GM19452 (cell line): Measurements from ENCODE around the gene TIFAB.

ENCODE experiments used
- ATAC-seq: cut with Tn5 transposase; IDR thresholded peaks from one replicate; pipeline ENCODE4 v1.9.1; 2021; ENCODE audit not compliant: unreplicated experiment

Gene TIFAB

GRCh38 chr5:135460246-135461033 lies 8.3 kb upstream of the TIFAB start:
- ATAC-seq, result no peak

DNA sequence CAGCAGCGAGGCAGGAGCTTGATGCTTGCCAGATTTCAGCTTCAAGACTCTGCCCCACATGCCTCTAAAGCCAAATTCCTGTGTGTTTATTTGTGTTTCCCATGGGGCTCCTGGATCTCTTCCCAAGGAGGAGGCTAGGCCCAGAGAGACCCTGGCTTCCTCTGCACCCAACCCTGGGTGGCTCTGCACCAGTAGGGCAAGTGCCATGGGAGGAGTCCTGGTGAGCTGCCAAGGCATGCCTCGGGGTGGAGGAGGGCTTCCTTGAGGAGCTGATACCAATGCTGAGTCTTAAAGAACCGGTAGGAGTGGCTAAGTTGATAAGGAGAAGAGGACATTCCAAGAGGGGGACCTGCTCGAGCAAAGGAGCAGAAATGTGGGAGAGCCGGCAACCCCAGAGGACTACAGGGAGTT lies 6.8 kb upstream of the TIFAB start:
- ATAC-seq, result no peak

DNA sequence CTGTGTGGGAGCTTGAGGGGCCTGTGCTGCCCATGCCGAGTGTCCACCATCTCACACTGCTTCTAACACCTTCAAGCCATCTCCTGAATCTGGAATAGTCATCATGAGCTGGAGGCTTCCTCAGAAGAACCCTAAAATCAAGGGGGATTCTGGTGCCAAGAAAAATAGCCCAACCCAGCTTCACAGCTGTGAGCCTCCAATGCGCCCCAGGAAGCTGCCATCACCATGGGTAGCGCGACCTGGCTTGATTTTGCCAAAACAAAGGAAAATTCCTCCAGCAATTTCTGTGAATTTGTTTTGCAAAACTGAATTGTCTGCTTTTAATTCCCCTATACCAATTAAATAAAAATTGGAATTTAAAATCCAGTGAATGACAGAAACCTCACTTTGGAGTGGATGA lies 6.2 kb upstream of the TIFAB start:
- no peak for ATAC-seq

DNA sequence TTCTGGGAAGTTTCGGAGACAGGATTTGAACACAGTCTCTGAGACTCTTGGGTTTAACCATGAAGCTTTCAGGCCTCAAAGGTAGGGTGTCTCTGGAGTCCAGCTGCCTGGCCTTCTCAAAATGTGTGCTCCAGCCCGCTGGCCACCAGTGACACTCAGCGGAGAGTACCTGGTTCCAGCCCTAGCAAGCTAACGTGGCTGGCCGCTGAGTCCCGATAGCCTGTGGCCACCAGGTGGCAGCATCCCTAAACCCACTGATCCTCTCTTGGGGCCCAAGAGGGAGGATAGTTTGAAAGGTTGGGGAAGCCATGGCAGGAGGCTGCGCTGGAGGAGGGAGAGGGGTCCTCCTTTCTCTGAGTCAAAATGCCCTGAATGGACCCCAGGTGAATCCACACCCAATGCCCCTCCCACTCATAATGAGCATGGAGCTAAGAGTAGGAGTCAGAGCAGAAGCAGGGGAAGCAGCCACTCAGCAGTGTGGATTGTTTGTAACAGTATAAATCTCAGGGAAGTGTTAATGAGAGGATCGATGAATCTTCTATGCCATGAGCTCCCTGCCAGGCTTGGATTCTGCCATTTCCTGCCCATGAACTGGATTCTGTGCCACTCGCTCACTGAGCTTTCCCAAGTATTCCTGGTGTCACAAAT lies 5.4 kb upstream of the TIFAB start:
- peak; percentile 67 for ATAC-seq

- ATAC-seq, result peak; percentile 57
Measured at GRCh38 chr5:135456238-135457099, 4.3 kb upstream of the TIFAB start.

GRCh38 chr5:135455876-135456237 lies 3.7 kb upstream of the TIFAB start:
- ATAC-seq, result no peak

GRCh38 chr5:135454946-135455345 lies 2.8 kb upstream of the TIFAB start:
- ATAC-seq, result no peak

- ATAC-seq, result no peak
Measured at GRCh38 chr5:135453613-135454012, 1.5 kb upstream of the TIFAB start.

DNA sequence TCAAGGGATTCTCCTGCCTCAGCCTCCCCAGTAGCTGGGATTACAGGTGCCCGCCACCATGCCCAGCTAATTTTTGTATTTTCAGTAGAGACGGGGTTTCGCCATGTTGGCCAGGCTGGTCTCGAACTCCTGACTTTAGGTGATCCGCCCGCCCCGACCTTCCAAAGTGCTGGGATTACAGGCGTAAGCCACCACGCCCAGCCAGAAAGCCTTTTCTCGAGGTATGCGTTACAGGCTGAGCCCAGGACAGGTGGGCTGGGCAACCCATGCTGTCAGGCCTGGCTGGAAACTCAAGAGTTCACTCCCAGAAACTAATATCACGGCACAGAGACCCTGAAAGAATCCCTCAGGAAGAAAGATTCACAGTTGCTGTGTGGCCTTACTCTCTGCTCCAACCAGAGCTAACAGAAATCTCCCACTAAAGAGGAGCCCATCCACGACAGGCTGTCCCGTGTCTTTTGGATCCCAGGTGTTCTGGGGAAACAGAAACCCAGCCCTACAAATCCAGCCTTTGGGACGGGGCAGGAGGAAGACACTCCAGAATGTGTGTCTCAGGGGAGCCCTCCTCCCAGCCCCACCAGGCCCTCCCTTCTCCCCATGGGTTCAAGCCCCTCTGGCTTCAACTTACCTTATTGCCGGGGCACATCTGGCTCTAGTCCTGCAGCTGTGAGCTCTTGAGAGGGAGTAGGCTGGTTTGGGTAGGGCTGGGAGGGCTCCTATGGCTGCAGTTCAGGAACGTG lies 400 bp downstream of the TIFAB start:
- no peak for ATAC-seq

GRCh38 chr5:135450952-135451351 lies 1.2 kb downstream of the TIFAB start:
- ATAC-seq, result no peak

DNA sequence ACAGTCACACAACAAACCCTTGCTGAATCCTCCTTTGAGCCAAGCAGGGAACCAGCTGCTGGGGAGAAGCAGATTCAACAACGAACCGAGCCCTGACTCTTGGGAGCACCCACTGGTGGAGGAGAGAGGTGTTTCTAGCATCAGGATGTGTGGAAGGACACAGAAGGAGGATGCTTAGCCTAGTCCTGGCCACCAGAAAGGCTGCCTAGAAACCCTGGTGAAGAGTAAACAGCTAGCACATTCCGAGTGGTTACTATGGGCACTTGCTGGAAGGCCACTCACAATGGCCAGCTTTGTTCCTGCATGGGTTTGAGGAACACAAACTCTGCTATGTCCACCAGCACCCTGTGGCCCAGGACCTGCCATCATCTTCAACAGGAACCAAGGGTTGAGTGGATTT lies 1.8 kb downstream of the TIFAB start:
- no peak for ATAC-seq

DNA sequence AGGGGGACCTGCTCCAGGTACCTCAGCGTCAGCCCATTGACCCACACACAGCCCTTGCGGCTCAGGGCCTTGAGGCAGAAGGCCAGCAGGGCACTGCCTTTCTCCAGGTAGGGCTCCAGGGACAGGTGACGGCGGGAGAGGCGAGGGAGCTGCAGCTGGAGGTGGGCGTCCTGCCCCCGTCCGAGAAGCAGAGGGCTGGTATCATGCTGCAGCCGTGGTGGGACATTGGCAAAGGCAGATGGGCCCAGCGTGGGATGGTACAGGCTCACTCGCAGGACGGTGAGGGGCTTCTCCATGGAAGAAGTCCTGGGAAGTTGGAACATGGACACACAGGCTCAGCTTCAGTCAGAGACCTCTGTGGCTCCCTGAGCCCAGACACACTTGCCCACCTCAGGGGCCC lies 2.5 kb downstream of the TIFAB start:
- ATAC-seq, result no peak

- ATAC-seq, result no peak
Measured at GRCh38 chr5:135448791-135449507, 3.2 kb downstream of the TIFAB start.

GRCh38 chr5:135448071-135448739 lies 3.9 kb downstream of the TIFAB start:
- ATAC-seq, result no peak

- ATAC-seq, result no peak
Measured at GRCh38 chr5:135447298-135447929, 4.7 kb downstream of the TIFAB start, which contains the start of gene DCANP1. Gene DCANP1 (minus strand): TSS chr5:135447348. CDS start chr5:135447108, 240 bp downstream.

- ATAC-seq, result no peak
Measured at GRCh38 chr5:135446615-135447014, 5.5 kb downstream of the TIFAB start.

- no peak for ATAC-seq
Measured at GRCh38 chr5:135446206-135446605, 5.9 kb downstream of the TIFAB start.

DNA sequence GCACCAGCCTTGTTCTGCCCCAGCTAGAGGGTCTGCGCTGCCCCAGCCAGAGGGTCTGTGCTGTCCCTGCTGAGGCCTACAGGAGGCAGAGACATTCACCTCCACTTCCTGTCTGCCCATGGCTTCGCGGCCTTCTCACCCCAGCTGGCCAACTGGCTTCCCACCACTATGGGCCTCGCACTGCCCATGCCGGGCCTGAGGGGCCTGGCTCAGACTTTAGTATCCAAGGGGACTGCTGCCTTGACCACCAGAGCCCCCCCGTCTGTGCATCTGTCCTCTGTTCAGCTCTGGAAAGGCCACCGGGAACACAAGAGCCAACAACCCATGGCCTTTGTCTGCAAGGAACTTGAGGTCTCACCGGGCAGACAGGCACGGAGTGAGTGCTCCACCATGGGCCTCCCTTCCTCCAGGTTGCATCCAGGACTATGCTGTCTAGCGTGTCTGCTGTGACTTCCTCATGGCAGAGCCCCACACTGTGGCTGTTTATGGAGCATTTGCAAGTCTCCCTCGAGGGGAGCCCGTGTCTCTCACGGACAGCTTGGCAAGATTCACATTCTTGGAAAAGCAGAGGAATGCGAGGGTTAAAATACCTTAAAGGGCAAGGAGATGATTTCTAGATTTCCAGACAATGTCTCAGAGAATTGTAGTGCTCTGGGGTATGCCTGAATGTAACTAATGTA lies 6.7 kb downstream of the TIFAB start:
- ATAC-seq, result no peak

- ATAC-seq, result no peak
Measured at GRCh38 chr5:135444881-135445280, 7.3 kb downstream of the TIFAB start.
